ENCODE results near the gene ADORA1.
A peak's percentile ranks its signal among the peaks of the same experiment; 100 is the strongest.

ADORA1 gene

DNA sequence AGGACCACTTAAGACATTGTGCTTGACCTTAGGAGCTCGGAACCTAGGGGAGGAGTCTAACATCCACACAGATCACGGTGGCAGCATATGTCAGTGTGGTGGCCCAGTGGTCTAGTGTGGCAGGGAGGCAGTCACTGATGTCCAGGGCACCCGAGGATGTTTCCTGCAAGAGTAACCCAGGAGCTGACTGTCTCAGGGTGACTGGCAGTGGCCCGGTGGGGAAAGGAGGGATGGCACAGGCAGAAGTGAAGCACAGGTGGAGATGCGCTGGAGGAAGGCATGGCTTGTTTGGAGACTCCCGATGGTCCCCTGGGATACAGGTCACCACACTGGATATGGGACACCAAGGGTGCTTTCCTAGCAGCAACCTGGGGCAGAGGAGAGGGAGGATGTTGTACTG is 85.6 kb downstream of the ADORA1 start:
- DNase-seq (ENCODE audit: low read depth in 2 of 2): no peak

DNA sequence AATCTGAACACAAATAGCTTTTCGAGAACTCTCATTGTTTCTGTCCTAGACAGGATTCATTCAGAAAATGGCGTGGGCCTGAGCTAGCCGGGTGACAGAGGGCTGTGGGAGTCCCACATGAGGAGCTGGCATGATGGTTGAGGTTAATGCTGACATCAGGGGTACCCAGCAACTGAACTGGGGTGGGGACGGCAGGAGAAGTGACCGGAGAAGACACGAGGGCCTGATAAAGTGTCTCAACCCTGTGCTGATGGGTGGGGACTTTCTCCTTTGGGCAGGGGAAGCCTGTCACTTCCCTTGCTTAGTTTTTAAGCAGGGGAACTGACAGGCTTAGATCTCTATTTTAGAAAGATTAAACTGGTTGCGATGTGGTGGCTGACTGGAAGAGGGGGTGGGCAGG is 87.3 kb downstream of the ADORA1 start:
- no peak for DNase-seq (ENCODE audit: low read depth in 2 of 2)

- no peak for DNase-seq (ENCODE audit: low read depth in 2 of 2)
These were observed 88.0 kb downstream of the ADORA1 start for GRCh38 chr1:203215573-203215972.

GRCh38 chr1:203216274-203217138 is 89.0 kb downstream of the ADORA1 start:
- DNase-seq (ENCODE audit: low read depth in 2 of 2): peak; percentile 28 to 33

Data from fibroblast of skin of left quadriceps (primary cell).